ENCODE measurements around the gene PDZD2.
"Not testable (repeated sequence)": the region's sequence is repeated elsewhere in the genome, so short reads cannot be mapped to it uniquely, and the experiment has no call there.

Gene PDZD2

GRCh38 chr5:31598640-31599611 lies 40.0 kb upstream of the PDZD2 start:
- Histone ChIP-seq H3K4me2 (ENCODE audit: insufficient read depth, low read length) (no peak overlapping the region), H3K9ac (ENCODE audit: low read depth, low read length) (no peak overlapping the region), H3K27me3 (ENCODE audit: insufficient read depth, low read length, poor library complexity) (peaks cover 4% of the 10 kb centered on the region), H3K9me3 (ENCODE audit: insufficient read depth, low read length, severe bottlenecking) (no peaks in the 10 kb centered on the region), H3K36me3 (ENCODE audit: insufficient read depth, low read length) (no peaks in the 10 kb centered on the region), H4K20me1 (ENCODE audit: insufficient read depth, low read length) (no peaks in the 10 kb centered on the region), H3K4me1 (ENCODE audit: insufficient read depth, low read length) (no peaks in the 10 kb centered on the region), H3K4me3 (ENCODE audit: low read depth in 1 of 2, low read length in 2 of 2) (no peak overlapping the region), H2AFZ (ENCODE audit: low read depth, low read length) (no peak overlapping the region), H3K79me2 (ENCODE audit: insufficient read depth, low read length) (no peaks in the 10 kb centered on the region), H3K27ac (ENCODE audit: low read length) (no peak overlapping the region)
- no peak for TF ChIP-seq CTCF (IDR thresholded peaks at IDR 0.05; ENCODE audit: borderline replicate concordance, extremely low read depth, low read length, poor library complexity, severe bottlenecking)
- no peak for TF ChIP-seq EZH2 (IDR thresholded peaks at IDR 0.05; ENCODE audit: borderline replicate concordance, low read depth, low read length, severe bottlenecking)
- DNase-seq (no peak), ATAC-seq (ENCODE audit: insufficient read depth, low read depth) (no peak)

GRCh38 chr5:31602305-31602704 lies 36.6 kb upstream of the PDZD2 start:
- not testable (repeated sequence) for H3K79me2 ChIP-seq (ENCODE audit: insufficient read depth, low read length)

DNA sequence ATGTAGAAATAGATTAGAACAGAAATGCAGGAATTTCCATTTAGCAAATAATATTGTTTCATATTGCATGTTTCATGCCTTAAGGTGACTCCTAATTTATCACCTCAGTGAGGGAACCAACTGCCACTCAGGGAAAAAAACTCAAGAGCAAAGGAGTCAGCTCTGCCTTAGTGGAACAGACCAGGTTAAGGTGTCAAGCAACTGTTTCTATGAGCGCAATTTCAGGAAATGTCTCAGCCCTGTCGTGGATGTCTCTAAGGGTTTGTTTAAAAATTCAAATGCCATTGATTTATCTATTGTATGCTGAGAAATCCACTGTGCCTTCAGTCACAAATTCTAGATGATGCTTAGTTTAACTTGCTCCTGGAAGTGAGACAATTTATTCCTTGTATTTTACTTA lies 34.7 kb upstream of the PDZD2 start:
- Histone ChIP-seq H3K27ac (ENCODE audit: low read length) (no peak overlapping the region), H4K20me1 (ENCODE audit: insufficient read depth, low read length) (no peaks in the 10 kb centered on the region), H3K4me3 (ENCODE audit: low read depth in 1 of 2, low read length in 2 of 2) (no peak overlapping the region), H3K27me3 (ENCODE audit: insufficient read depth, low read length, poor library complexity) (no peaks in the 10 kb centered on the region), H3K4me2 (ENCODE audit: insufficient read depth, low read length) (no peak overlapping the region), H3K4me1 (ENCODE audit: insufficient read depth, low read length) (no peaks in the 10 kb centered on the region), H3K36me3 (ENCODE audit: insufficient read depth, low read length) (no peaks in the 10 kb centered on the region), H3K9ac (ENCODE audit: low read depth, low read length) (no peak overlapping the region), H2AFZ (ENCODE audit: low read depth, low read length) (no peak overlapping the region), H3K9me3 (ENCODE audit: insufficient read depth, low read length, severe bottlenecking) (no peaks in the 10 kb centered on the region), H3K79me2 (ENCODE audit: insufficient read depth, low read length) (no peaks in the 10 kb centered on the region)
- DNase-seq (no peak), ATAC-seq (ENCODE audit: insufficient read depth, low read depth) (no peak)
- TF ChIP-seq EZH2 (IDR thresholded peaks at IDR 0.05; ENCODE audit: borderline replicate concordance, low read depth, low read length, severe bottlenecking), result no peak
- no peak for TF ChIP-seq CTCF (IDR thresholded peaks at IDR 0.05; ENCODE audit: borderline replicate concordance, extremely low read depth, low read length, poor library complexity, severe bottlenecking)

More at GRCh38 chr5:31602305-31602704, 36.6 kb upstream of the PDZD2 start:
- H3K4me1 ChIP-seq (ENCODE audit: insufficient read depth, low read length); H3K4me2 ChIP-seq (ENCODE audit: insufficient read depth, low read length); H3K27ac ChIP-seq (ENCODE audit: low read length); H4K20me1 ChIP-seq (ENCODE audit: insufficient read depth, low read length); H3K9ac ChIP-seq (ENCODE audit: low read depth, low read length); H3K27me3 ChIP-seq (ENCODE audit: insufficient read depth, low read length, poor library complexity); H2AFZ ChIP-seq (ENCODE audit: low read depth, low read length); DNase-seq; ATAC-seq (ENCODE audit: insufficient read depth, low read depth); H3K4me3 ChIP-seq (ENCODE audit: low read depth in 1 of 2, low read length in 2 of 2); H3K9me3 ChIP-seq (ENCODE audit: insufficient read depth, low read length, severe bottlenecking); H3K36me3 ChIP-seq (ENCODE audit: insufficient read depth, low read length): not testable (repeated sequence)

DNA sequence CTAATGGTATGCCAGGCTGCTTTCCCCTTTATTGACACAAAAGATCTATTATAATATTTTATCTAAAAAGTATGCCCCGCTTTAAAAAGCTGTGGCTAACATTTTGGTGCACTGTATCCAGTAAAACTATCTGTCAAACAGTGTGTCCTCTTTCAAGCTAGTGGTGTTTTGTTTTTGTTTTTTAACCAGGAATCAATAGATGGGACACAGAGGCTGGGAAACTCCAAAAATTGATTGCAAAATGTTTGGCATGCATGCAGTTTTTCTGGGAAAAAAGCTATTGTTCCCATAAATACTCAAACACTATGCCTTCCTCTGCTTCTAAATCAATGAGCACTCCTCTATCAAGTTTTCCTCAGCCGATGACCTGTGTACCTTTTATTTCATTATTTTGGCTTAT lies 34.3 kb upstream of the PDZD2 start:
- H3K27me3 ChIP-seq (ENCODE audit: insufficient read depth, low read length, poor library complexity), result no peaks in the 10 kb centered on the region

More for the DNA sequence above, 34.3 kb upstream of the PDZD2 start:
- DNase-seq (no peak), ATAC-seq (ENCODE audit: insufficient read depth, low read depth) (no peak)
- Histone ChIP-seq H4K20me1 (ENCODE audit: insufficient read depth, low read length) (no peaks in the 10 kb centered on the region), H3K9ac (ENCODE audit: low read depth, low read length) (no peak overlapping the region), H3K27ac (ENCODE audit: low read length) (no peak overlapping the region), H3K36me3 (ENCODE audit: insufficient read depth, low read length) (no peaks in the 10 kb centered on the region), H3K4me2 (ENCODE audit: insufficient read depth, low read length) (no peak overlapping the region), H3K9me3 (ENCODE audit: insufficient read depth, low read length, severe bottlenecking) (no peaks in the 10 kb centered on the region), H3K4me1 (ENCODE audit: insufficient read depth, low read length) (no peaks in the 10 kb centered on the region), H3K79me2 (ENCODE audit: insufficient read depth, low read length) (no peaks in the 10 kb centered on the region), H2AFZ (ENCODE audit: low read depth, low read length) (no peak overlapping the region), H3K4me3 (ENCODE audit: low read depth in 1 of 2, low read length in 2 of 2) (no peak overlapping the region)
- no peak for TF ChIP-seq EZH2 (IDR thresholded peaks at IDR 0.05; ENCODE audit: borderline replicate concordance, low read depth, low read length, severe bottlenecking)
- TF ChIP-seq CTCF (IDR thresholded peaks at IDR 0.05; ENCODE audit: borderline replicate concordance, extremely low read depth, low read length, poor library complexity, severe bottlenecking), result no peak
